T-cell (primary cell): Measurements from ENCODE around the gene MAP2K7. TPM values are rescaled to one million over a fixed set of nuclear protein-coding genes. Genes with fewer than 3 reads are reported as not detected.

Source experiments
- ATAC-seq, 4 experiments: fragments of 200-7000 bp in 3 of 4; fragments of 150-1000 bp in 1 of 4; cut with Tn5 transposase; replicated peaks in 1 of 4; 1 replicate in 3 of 4; 2 replicates in 1 of 4; pipeline ENCODE4 v1.10.0; 2021; ENCODE audit warnings: moderate library complexity in 3 of 4, mild to moderate bottlenecking in 2 of 4, moderate number of reproducible peaks in 1 of 4
- CTCF ChIA-PET, 2 donors: fragments of 300-600 bp; sonication (Branson Sonifier 250); formaldehyde crosslinking; loops; one replicate each; lab custom pipeline; 2022; ENCODE audit warnings: antibody characterized with exemption in 2 of 2; lab: Charles Lee
- POLR2A ChIA-PET, 2 donors: fragments of 300-600 bp; sonication (Branson Sonifier 250); formaldehyde crosslinking; loops; one replicate each; lab custom pipeline; 2022; ENCODE audit warnings: antibody characterized with exemption in 2 of 2; lab: Charles Lee
- DNase-seq, 35 experiments: peaks; one replicate each; pipeline versions ENCODE4 v3.0.0 to v3.0.0-alpha.2; 2013 to 2023
- H3K27ac ChIP-seq: one replicate; pipeline ENCODE4 v1.5.1; 2013; ENCODE audit warnings: low read length
- H3K27me3 ChIP-seq, 2 experiments: replicated peaks in 1 of 2; 1 replicate in 1 of 2; 2 replicates in 1 of 2; pipeline versions ENCODE4 v1.6.1 to v1.7.0; 2013; ENCODE audit warnings: low read length in 1 of 2, mixed read lengths in 1 of 2; ENCODE audit not compliant: control insufficient read depth in 2 of 2, insufficient read depth in 2 of 2; ENCODE audit errors: extremely low read depth in 1 of 2
- H3K36me3 ChIP-seq, 2 donors: 1 replicate in 1 of 2; 2 replicates in 1 of 2; pipeline versions ENCODE4 v1.6.1 to v1.7.0; 2013; ENCODE audit warnings: low read length in 1 of 2; ENCODE audit not compliant: control insufficient read depth in 2 of 2, insufficient read depth in 1 of 2; ENCODE audit errors: extremely low read depth in 1 of 2
- H3K4me1 ChIP-seq, 2 experiments: 1 replicate in 1 of 2; 2 replicates in 1 of 2; pipeline versions ENCODE4 v1.6.1 to v1.7.0; 2013; ENCODE audit warnings: low read length in 2 of 2, mixed read lengths in 1 of 2; ENCODE audit not compliant: insufficient read depth in 2 of 2, control insufficient read depth in 1 of 2; ENCODE audit errors: extremely low read depth in 1 of 2
- H3K4me3 ChIP-seq, 2 donors: 1 replicate in 1 of 2; 2 replicates in 1 of 2; pipeline versions ENCODE4 v1.5.1 to v1.7.0; 2013; ENCODE audit warnings: mild to moderate bottlenecking in 2 of 2, low read length in 1 of 2, moderate library complexity in 1 of 2; ENCODE audit not compliant: control insufficient read depth in 1 of 2; ENCODE audit errors: extremely low read depth in 1 of 2
- H3K9me3 ChIP-seq: 2 replicates; pipeline ENCODE4 v1.7.0; 2013
- H3K27ac Mint-ChIP-seq, 2 donors: one replicate each; pipeline ENCODE4 v1.8.0; 2020 to 2021; ENCODE audit warnings: mild to moderate bottlenecking in 2 of 2, mixed read lengths in 2 of 2
- H3K27me3 Mint-ChIP-seq, 2 donors: one replicate each; pipeline ENCODE4 v1.8.0; 2021 to 2022; ENCODE audit warnings: mixed read lengths in 2 of 2
- H3K36me3 Mint-ChIP-seq: one replicate; pipeline ENCODE4 v1.8.0; 2021; ENCODE audit warnings: mixed read lengths
- H3K4me1 Mint-ChIP-seq, 3 donors: one replicate each; pipeline ENCODE4 v1.8.0; 2020 to 2022; ENCODE audit warnings: mixed read lengths in 3 of 3, mild to moderate bottlenecking in 1 of 3
- H3K4me3 Mint-ChIP-seq, 3 donors: one replicate each; pipeline ENCODE4 v1.8.0; 2020 to 2022; ENCODE audit warnings: mild to moderate bottlenecking in 3 of 3, mixed read lengths in 3 of 3, moderate library complexity in 3 of 3
- H3K9me3 Mint-ChIP-seq, 3 donors: one replicate each; pipeline ENCODE4 v1.8.0; 2020 to 2022; ENCODE audit warnings: mixed read lengths in 3 of 3
- WGBS: methylation state at CpG from one replicate; pipeline ENCODE4 v1.1.5; 2013; ENCODE audit warnings: missing lambda C conversion rate; ENCODE audit not compliant: insufficient coverage; 5-methylcytosine and 5-hydroxymethylcytosine counted together
- total RNA-seq, 35 experiments: library from RNA in 6 of 35; stranded (reverse) in 6 of 35; fragments of 120-200 nt in 1 of 35; gene quantifications; one replicate each; pipeline versions ENCODE4 v1.2.1 to v1.2.4 and lab custom pipeline; 2013 to 2026

The MAP2K7 gene
- total RNA-seq, 5 donors from 2014 or later (not counting 1 experiment from before 2014, with no cell fraction given): 68.1 to 93.1 (median 73.5) TPM

DNA sequence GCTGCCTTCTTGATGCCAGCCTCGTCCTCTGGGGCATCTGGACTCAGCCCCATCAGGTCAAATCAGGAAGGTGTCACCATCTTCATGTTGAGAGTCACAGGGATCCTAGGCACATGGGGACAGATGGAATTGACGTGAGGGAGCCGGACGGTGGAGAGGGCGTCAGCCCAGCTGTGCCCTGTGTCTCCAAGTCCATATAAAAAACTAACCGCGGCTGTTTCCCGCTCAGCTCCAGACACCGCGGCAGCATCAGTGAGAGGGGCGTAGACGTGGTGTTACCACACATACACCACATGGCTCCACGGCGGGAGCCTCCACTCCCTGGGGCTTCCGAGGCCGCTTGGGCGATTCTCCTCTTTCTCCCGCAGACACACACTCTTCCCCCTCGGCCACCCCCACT, 23.8 kb upstream of the MAP2K7 start:
- H3K4me3 ChIP-seq: no peak overlapping the region
- Mint-ChIP-seq H3K4me3 (no peak overlapping the region), H3K9me3 (no peaks in the 10 kb centered on the region), H3K27me3 (peaks cover 0 to 3% of the 10 kb centered on the region in 2 donors), H3K4me1 (peaks cover 0 to 3% (median under 1%) of the 10 kb centered on the region in 3 donors), H3K27ac (no peak overlapping the region), H3K36me3 (no peaks in the 10 kb centered on the region)
- H3K9me3 ChIP-seq: no peaks in the 10 kb centered on the region
- no peaks in the 10 kb centered on the region for H3K36me3 ChIP-seq
- DNase-seq: no peak
- H3K27ac ChIP-seq: no peak overlapping the region
- ChIA-PET CTCF (no interaction called here), POLR2A (no interaction called here)
- ATAC-seq: no peak
- H3K4me1 ChIP-seq: peaks cover 1 to 2% of the 10 kb centered on the region in 2 experiments
- peaks cover 0 to 10% of the 10 kb centered on the region in 2 experiments for H3K27me3 ChIP-seq
- 96% methylated on average over 9 of the region's 19 CpGs for whole genome bisulfite sequencing

- no peaks in the 10 kb centered on the region for H3K36me3 Mint-ChIP-seq
- H3K9me3 Mint-ChIP-seq: no peaks in the 10 kb centered on the region
- no peak overlapping the region for H3K27ac Mint-ChIP-seq
- H3K4me3 Mint-ChIP-seq: no peak overlapping the region
- no peak for DNase-seq
- H3K36me3 ChIP-seq: no peaks in the 10 kb centered on the region
- 87% methylated on average over 1 of the region's 3 CpGs for WGBS
- H3K27me3 Mint-ChIP-seq: peaks cover 0 to 4% of the 10 kb centered on the region in 2 donors
- H3K4me3 ChIP-seq: no peak overlapping the region
- H3K27me3 ChIP-seq: peaks cover 0 to 15% of the 10 kb centered on the region in 2 experiments
- no peaks in the 10 kb centered on the region for H3K9me3 ChIP-seq
- H3K4me1 Mint-ChIP-seq: no peaks in the 10 kb centered on the region
- CTCF ChIA-PET: interaction anchor here in 1 of 2 donors (0.7 kb wide), 1 partner anchor 21 kb away, joined by 5 read pairs; no protein-coding TSS in a partner anchor
- POLR2A ChIA-PET: no interaction called here
- H3K4me1 ChIP-seq: no peaks in the 10 kb centered on the region
- no peak for ATAC-seq
- no peak overlapping the region for H3K27ac ChIP-seq
These were observed 21.8 kb upstream of the MAP2K7 start for GRCh38 chr19:7881910-7882309.

GRCh38 chr19:7883105-7883504, 20.6 kb upstream of the MAP2K7 start:
- WGBS: 100% methylated on average over 2 of the region's 4 CpGs

GRCh38 chr19:7883796-7884570, 19.7 kb upstream of the MAP2K7 start:
- ATAC-seq (no peak), DNase-seq (no peak)
- ChIA-PET CTCF (interaction anchor here in 1 of 2 donors (0.6 kb wide), 1 partner anchor 14 kb away, joined by 3 read pairs; no protein-coding TSS in a partner anchor), POLR2A (interaction anchor here in 1 of 2 donors (0.6 kb wide), 1 partner anchor 51 kb away, joined by 3 read pairs; no protein-coding TSS in a partner anchor)
- Mint-ChIP-seq H3K4me1 (peaks cover 0 to 3% (median 0%) of the 10 kb centered on the region in 3 donors), H3K27ac (no peak overlapping the region), H3K9me3 (no peaks in the 10 kb centered on the region), H3K27me3 (peaks cover 0 to 15% of the 10 kb centered on the region in 2 donors), H3K4me3 (no peak overlapping the region), H3K36me3 (no peaks in the 10 kb centered on the region)
- H3K27me3 ChIP-seq: peaks cover 2 to 34% of the 10 kb centered on the region in 2 experiments
- H3K4me3 ChIP-seq: no peak overlapping the region
- peaks cover 2 to 6% of the 10 kb centered on the region in 2 experiments for H3K4me1 ChIP-seq
- no peaks in the 10 kb centered on the region for H3K36me3 ChIP-seq
- H3K27ac ChIP-seq: no peak overlapping the region
- H3K9me3 ChIP-seq: no peaks in the 10 kb centered on the region
- no CpG with 5 or more reads among the region's 2 CpGs for WGBS

More at GRCh38 chr19:7883105-7883504, 20.6 kb upstream of the MAP2K7 start:
- Mint-ChIP-seq H3K9me3 (no peaks in the 10 kb centered on the region), H3K4me1 (no peaks in the 10 kb centered on the region), H3K4me3 (no peak overlapping the region), H3K27me3 (peaks cover 0 to 11% of the 10 kb centered on the region in 2 donors), H3K27ac (no peak overlapping the region), H3K36me3 (no peaks in the 10 kb centered on the region)
- Histone ChIP-seq H3K9me3 (no peaks in the 10 kb centered on the region), H3K4me1 (peaks cover 0 to 2% of the 10 kb centered on the region in 2 experiments), H3K27ac (no peak overlapping the region), H3K36me3 (no peaks in the 10 kb centered on the region), H3K27me3 (peaks cover 0 to 25% of the 10 kb centered on the region in 2 experiments), H3K4me3 (no peak overlapping the region)
- CTCF ChIA-PET: interaction anchor here (0.6 to 0.7 kb wide), 2 partner anchors 14 to 21 kb away, joined by 3 to 4 read pairs; no protein-coding TSS in a partner anchor
- POLR2A ChIA-PET: no interaction called here
- DNase-seq: no peak
- no peak for ATAC-seq

DNA sequence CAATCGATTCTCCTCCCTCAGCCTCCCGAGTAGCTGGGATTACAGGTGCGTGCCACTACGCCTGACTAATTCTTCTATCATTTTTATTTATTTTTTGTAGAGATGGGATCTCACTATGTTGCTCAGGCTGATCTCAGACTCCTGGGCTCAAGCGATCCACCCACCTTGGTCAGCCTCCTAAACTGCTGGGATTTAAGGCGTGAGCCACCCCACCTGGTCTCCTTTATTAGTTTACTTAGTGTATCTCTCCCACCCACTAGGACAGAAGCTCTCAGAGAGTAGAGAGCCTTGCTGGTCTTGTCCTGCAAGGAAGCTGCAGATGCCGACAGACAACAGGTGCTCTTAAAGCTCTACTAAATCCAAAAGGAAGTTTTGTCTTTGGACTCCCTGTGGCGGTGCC, 17.9 kb upstream of the MAP2K7 start:
- Histone ChIP-seq H3K27me3 (peaks cover 2 to 38% of the 10 kb centered on the region in 2 experiments), H3K36me3 (no peaks in the 10 kb centered on the region), H3K4me3 (no peak overlapping the region), H3K9me3 (no peaks in the 10 kb centered on the region), H3K4me1 (peaks cover 2 to 6% of the 10 kb centered on the region in 2 experiments), H3K27ac (no peak overlapping the region)
- ATAC-seq (no peak), DNase-seq (no peak)
- Mint-ChIP-seq H3K4me1 (peaks cover 0 to 3% (median 0%) of the 10 kb centered on the region in 3 donors), H3K27ac (no peak overlapping the region), H3K36me3 (no peaks in the 10 kb centered on the region), H3K9me3 (no peaks in the 10 kb centered on the region), H3K4me3 (no peak overlapping the region), H3K27me3 (peaks cover 0 to 19% of the 10 kb centered on the region in 2 donors)
- ChIA-PET CTCF (no interaction called here), POLR2A (no interaction called here)
- WGBS: 79% methylated on average over 3 of the region's 8 CpGs

DNA sequence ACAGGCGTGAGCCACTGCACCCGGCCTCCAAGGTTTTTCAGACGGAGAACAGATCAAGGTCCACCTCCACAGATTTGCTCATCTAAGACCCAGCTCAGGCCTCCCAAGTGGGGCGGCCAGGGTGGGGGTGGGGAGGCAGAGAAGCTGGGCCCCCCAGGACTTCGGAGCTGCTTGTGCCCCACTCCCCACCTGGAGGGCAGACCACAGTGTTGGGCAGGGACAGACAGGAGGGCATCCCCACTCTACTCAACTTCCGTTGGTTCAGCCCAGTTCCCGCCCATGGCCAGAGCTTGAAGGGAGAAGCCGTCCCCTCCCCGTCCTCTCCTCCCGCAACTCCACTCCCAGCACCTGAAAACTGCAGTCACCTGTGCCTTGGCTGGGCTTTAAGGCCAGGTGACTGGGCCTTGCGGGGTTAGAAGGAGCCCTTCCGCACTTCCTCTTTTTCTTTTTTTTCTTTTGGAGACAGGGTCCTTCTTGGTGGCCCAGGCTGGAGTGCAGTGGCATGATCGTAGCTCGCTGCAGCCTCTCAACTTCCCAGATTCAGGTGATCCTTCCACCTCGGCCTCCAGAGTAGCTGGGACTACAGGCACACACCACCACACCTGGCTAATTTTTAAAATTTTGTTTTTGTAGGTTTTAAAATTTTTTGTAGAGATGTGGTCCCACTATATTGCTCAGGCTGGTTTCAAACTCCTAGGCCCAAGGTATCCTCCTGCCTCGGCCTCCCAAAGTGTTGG, 16.1 kb upstream of the MAP2K7 start:
- no peak overlapping the region for H3K27ac Mint-ChIP-seq
- H3K36me3 Mint-ChIP-seq: no peaks in the 10 kb centered on the region
- H3K27me3 Mint-ChIP-seq: peaks cover 0 to 25% of the 10 kb centered on the region in 2 donors
- Histone ChIP-seq H3K27me3 (peaks cover 4 to 48% of the 10 kb centered on the region in 2 experiments), H3K4me3 (no peak overlapping the region), H3K9me3 (no peaks in the 10 kb centered on the region), H3K36me3 (no peaks in the 10 kb centered on the region), H3K4me1 (peaks cover 2 to 6% of the 10 kb centered on the region in 2 experiments), H3K27ac (no peak overlapping the region)
- ChIA-PET CTCF (interaction anchor here in 1 of 2 donors (0.6 kb wide), 1 partner anchor 25 kb away, joined by 4 read pairs; no protein-coding TSS in a partner anchor), POLR2A (interaction anchor here in 1 of 2 donors (0.6 kb wide), 1 partner anchor 19 kb away, joined by 5 read pairs; no protein-coding TSS in a partner anchor)
- H3K9me3 Mint-ChIP-seq: no peaks in the 10 kb centered on the region
- no peak overlapping the region for H3K4me3 Mint-ChIP-seq
- WGBS: 66% methylated on average over 7 of the region's 16 CpGs
- peaks cover 0 to 3% (median 0%) of the 10 kb centered on the region in 3 donors for H3K4me1 Mint-ChIP-seq
- no peak for DNase-seq
- ATAC-seq: no peak
